Gastrocnemius medialis (tissue), 4 donors: ENCODE data around the gene KMT2B.
"Not testable (repeated sequence)": the region's sequence is repeated elsewhere in the genome, so short reads cannot be mapped to it uniquely, and the experiment has no call there.

Source experiments
- CTCF ChIP-seq, 5 experiments: fragments of 450-650 bp in 3 of 5; fragments of 200-600 bp in 2 of 5; sonication (generic) in 2 of 5; IDR thresholded peaks in 4 of 5; conservative IDR thresholded peaks in 1 of 5; 1 replicate in 4 of 5; 2 replicates in 1 of 5; pipeline ENCODE4 v1.5.1; 2016 to 2019; ENCODE audit warnings: antibody characterized with exemption in 5 of 5, mild to moderate bottlenecking in 3 of 5, moderate library complexity in 3 of 5
- POLR2A ChIP-seq, 2 donors: fragments of 450-650 bp; IDR thresholded peaks; one replicate each; pipeline ENCODE4 v1.6.1; 2017; ENCODE audit warnings: antibody characterized with exemption in 2 of 2, mild to moderate bottlenecking in 2 of 2, moderate library complexity in 2 of 2

GRCh38 chr19:35691106-35691505 lies 26.7 kb upstream of the KMT2B start:
- TF ChIP-seq CTCF (IDR thresholded peaks at IDR 0.05 in 4 of 5, conservative IDR thresholded peaks at IDR 0.05 in 1 of 5); POLR2A (IDR thresholded peaks at IDR 0.05): not testable (repeated sequence)
